ENCODE measurements around the gene PRM2. TPM values are rescaled to one million over a fixed set of nuclear protein-coding genes. Genes with fewer than 3 reads are reported as not detected.
"Not testable (repeated sequence)": the region's sequence is repeated elsewhere in the genome, so short reads cannot be mapped to it uniquely, and the experiment has no call there.

The PRM2 gene
- total RNA-seq, 1 donor from 2014 or later, result not detected

DNA sequence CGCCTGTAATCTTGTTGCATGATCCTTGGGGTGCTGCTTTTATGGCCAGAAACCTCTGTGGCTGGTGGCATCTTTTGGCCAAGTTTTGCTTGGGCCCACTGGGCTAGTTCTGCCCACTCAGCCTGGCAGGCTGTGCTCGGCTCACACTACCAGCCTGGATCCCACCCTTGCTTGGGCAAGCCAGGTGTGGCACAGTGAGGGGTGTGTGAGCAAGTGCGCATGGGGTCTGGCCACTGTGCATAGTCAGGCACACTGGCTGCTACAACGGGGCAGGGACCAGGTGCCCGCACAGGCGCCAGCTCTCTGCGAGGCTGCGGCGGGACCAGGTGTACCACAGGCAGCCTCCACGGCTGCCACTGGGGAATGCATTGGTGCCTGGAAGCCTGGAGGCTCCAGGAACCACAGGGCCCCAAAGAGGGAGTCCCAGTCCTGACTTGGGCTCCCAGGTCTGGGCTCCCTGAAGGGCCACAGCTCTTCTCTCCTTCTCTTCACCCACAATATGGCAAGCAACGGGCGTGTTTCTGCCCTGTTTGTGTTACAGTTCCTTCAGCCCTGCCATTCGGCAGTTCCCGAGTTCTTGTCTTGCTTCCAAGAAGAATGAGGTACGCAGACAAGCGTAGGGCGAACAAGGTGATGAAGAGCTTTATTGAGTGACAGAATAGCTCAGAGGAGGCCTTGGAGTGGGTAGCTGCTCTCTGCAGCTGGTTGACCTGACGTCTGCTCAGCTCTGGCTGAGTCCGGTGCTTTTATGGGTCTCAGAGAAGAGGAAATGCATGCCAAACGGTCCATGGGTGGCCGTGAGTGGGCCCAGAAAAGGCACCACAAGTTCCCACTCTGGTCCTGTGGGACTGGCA is 31.6 kb upstream of the PRM2 start:
- DNase-seq, result no peak

GRCh38 chr16:11306997-11307638 is 30.8 kb upstream of the PRM2 start:
- no peak for DNase-seq

DNA sequence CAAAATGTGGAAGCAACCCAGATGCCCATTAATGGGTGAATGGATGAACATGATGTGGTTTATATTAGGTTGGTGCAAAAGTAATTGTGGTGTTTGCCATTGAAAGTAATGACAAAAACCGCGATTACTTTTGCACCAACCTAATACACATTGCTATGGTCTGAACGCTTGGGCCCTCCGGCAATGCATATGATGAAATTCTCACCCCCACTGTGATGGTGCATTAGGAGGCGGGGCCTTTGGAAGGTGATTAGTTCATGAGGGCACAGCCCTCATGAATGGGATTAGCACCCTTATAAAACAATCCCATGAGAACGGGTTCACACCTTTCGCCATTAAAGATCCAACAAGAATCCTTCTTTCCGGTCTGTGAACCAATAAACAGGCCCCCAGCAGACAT is 30.1 kb upstream of the PRM2 start:
- DNase-seq, result no peak

- DNase-seq, result no peak
Measured at GRCh38 chr16:11303405-11304138, 27.3 kb upstream of the PRM2 start.

DNA sequence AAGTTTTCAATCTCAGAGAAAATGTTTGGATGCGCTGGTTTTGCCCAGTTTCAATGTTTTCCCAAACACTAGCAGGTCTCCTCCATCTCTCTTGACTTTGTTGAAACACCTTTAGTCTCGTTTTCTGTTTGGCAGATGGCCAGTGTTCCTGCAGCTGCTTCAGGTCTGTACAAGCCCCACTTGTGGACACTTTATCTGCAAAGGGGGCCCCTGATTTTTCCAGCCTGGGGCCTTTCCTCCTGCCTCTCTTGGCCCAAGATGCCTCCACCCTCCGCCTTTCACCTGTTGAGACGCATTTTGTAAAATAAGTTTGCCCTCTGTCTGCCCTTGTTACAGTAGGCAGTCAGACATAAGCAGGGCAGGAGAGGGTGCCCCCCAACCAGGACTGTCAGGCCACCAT is 26.7 kb upstream of the PRM2 start:
- no peak for DNase-seq

- DNase-seq, result no peak
Measured at GRCh38 chr16:11301645-11302501, 25.6 kb upstream of the PRM2 start.

- DNase-seq, result no peak
Measured at GRCh38 chr16:11300560-11300892, 24.2 kb upstream of the PRM2 start.

DNA sequence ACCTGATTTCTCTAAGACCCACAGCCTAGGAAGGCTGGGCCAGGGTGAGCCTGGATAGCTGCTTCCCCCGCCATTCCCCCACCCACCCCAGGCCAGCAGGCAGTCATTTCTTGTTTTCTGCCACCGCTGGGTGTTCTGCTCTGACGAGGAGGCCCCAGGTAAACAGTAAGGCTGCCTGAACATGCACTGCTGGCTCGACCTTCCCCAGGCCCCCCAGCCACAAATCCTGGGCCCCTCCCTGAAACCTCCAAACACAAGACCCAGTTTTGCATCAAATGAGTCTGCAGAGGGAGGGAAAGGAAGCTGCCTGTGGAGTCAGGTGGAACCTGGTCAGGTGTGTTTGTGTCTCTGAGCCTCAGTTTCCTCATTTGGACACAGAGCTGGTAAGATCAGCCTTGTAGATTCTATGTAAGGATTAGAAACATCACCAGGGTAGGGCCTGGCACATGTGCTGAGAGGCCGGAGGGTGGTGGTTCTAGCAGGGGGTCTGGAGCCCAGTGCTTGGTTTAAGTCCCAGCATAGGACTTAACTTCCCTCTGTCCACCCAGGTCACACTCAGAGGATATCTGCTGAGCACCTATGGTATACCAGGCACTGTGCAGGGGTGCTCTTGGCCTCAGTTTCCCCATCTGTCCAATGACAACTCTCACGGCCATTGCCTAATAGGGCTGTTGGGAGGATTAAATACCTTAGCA is 23.7 kb upstream of the PRM2 start:
- DNase-seq, result no peak

DNA sequence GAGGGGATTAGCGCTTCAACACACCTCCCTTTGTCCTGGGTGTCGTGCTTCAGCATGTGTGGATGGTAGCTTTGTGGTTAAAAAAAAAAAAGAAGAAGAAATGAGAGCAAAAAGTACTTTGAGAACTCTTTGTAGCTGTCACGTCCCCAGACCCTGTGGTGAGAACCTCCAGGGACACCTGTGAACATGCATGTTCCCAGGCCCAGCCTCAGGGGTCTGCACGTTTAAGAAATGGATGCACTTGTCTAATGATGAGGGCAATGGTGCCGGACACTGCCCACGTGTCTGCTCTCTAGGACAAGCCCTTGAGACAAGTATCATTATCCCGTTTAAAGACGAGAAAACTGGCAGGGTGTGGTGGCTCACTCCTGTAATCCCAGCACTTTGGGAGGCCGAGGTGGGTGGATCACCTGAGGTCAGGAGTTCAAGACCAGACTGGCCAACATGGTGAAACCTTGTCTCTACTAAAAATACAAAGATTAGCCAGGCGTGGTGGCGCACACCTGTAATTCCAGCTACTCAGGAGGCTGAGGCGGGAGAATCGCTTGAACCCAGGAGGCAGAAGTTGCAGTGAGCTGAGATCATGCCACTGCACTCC is 22.8 kb upstream of the PRM2 start:
- not testable (repeated sequence) for DNase-seq

- no peak for DNase-seq
Measured at GRCh38 chr16:11298143-11298900, 22.0 kb upstream of the PRM2 start.

DNA sequence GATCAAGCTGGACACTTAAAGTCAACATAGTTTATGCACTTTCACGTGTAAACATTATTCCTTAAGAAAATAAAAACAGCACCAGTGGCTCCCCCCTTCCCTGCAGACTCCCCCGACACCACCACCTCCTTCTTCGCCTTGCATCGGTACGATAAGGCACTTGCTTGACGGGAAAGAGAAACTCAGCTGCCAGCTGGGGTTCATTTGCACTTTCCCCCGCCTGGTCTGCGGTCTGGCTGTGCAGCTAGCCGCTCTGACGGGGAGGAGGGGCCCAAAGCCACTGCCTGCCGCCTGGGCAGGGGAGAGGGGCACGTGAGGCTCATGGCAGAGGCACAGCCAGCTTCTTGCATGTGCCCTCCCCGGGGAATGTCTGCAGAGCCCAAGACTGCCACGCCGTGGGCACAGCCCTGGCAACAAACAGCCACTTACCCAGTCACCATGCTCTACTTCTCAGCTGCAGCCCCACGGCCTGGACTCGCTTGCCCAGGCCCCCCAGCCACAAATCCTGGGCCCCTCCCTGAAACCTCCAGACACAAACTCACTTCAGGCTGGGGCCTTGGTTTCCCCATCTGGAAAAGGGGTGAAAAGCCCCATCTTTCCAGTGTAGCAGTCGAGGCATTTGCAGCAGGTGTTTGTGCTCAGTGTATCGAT is 21.3 kb upstream of the PRM2 start:
- no peak for DNase-seq

DNA sequence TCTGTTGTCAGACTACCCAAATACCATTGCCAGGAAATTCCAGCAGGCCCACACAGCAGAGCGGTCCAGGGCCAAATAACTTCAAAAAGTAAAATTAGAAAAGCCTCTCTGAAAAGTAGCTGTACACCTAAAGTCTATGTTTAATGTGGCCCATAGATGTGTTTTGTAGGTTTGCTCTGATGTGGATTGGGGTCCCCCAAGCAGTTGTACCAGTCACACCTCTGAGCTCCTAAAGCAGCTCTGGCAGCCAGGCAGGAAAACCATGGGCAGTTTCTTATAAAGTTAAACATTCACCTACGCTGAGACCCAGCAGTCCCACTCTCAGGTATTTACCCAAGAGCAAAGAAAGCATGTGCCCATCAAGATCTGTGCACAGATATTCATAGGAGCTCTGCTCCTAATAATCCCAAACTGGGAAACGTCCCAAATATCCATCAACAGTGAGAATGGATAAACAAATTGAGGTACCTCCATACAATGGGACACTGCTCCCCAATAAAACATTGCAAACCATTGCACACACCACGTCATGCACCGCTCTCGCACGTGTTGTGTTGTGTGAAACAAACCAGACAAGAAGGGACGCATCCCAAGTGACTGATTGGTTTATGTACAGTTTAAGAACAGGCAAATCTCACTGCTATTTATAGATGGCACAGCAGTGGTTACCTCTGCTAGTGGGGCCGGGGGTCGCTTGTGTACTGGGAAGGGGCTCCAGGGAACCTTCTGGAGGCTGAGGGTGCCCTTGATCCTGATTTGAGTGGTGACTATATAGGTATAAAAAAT is 20.6 kb upstream of the PRM2 start:
- DNase-seq, result no peak

GRCh38 chr16:11296351-11296705 is 20.0 kb upstream of the PRM2 start:
- no peak for DNase-seq

DNA sequence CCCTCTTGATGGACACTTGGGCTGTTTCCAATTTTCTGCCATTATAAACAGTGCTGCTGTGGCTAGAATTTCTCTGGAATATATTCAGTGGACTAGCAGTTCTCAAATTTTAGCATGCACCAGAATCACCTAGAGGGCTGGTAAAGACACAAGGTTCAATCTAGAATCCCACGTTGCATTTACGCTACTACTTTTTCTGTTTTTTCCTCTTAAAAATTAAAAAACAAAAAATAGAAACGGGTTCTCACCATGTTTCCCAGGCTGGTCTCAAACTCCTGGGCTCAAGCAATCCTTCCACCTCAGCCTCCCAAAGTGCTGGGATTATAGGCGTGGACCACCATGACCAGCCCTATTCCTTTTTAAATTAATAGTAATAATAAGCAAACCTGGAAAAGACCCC is 19.4 kb upstream of the PRM2 start:
- no peak for DNase-seq

DNA sequence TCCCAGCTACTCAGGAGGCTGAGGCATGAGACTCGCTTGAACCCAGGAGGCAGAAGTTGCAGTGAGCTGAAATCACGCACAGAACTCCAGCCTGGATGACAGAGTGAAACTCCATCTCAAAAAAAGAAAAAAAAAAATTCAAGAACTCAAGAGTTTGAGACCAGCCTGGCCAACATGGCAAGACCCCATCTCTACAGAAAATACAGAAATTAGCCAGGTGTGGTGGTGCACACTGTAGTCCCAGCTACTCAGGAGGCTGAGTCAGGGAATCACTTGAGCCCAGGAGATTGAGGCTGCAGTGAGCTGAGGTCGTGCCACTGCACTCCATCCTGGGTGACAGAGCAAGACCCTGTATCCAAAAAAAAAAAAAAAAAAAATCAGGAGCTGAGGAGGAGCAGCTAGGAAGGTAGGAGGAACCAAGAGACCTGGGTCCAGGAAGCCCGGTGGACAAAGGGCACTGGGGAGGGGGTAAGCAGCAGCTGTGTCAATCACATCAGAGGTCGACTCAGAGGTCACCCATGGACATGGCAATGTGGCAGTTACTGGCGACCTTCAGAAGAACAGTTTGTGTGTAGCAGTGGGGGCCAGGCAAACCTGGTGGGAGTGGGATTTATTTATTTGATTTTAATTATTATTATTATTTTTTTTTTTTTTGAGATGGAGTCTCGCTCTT is 15.9 kb upstream of the PRM2 start:
- DNase-seq, result no peak

GRCh38 chr16:11291091-11291703 is 14.9 kb upstream of the PRM2 start:
- no peak for DNase-seq

DNA sequence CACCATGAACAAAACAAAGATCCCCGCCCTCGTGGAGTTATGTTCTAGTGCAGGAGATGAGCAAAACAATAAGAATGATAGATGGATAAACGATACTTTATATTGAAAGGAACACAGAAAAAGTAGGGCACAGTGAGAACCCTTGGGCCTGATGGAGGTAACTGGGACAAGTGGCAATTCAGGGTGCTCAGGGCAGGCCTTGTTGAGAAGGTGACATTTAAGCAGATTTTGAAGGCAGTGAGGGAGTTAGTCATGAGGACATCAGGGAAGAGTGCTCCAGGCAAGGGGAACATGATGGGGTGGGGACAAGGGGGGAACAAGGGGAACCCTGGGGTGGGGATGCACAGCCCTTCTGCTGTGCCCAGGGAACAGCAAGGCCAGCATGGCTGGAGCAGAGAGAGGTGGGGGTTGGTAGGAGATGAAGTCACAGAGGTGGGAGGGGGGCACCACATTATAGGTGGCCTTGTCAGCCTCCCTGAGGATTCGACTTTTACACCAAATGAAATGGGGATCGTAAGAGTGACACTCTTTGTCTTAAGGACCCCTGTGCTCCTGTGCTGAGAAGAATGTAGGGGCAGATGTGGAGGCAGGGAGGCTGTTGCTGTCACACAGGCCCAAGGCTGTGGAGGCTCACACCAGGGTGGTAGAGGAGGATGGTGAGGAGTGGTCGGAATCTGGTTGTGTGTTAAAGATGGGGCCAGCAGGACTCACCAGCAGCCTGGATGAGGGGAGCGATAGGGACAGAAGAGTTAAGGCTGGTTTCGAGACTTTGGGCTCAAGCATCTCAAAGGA is 14.0 kb upstream of the PRM2 start:
- DNase-seq, result no peak
